IMR-90 (cell line): ENCODE results near the gene EPPIN. TPM values are rescaled to one million over a fixed set of nuclear protein-coding genes. Genes with fewer than 3 reads are reported as not detected.

Experiments
- ATAC-seq: fragments of 200-7000 bp; cut with Tn5 transposase; 2 replicates; pipeline ENCODE4 v1.9.1; 2020; ENCODE audit warnings: low read depth, mild to moderate bottlenecking, moderate library complexity
- BruUV-seq: library from RNA; stranded (reverse); fragments of 400-500 nt; replicated peaks from 2 replicates; lab custom pipeline; 2021; lab: Mats Ljungman, UMichigan
- CTCF ChIA-PET: fragments of 300-600 bp; formaldehyde crosslinking; extraction: SDS; loops from one replicate; lab custom pipeline; 2021; ENCODE audit warnings: antibody characterized with exemption; lab: Yijun Ruan, JAX
- POLR2A ChIA-PET: fragments of 300-600 bp; sonication (Branson Sonifier 250); formaldehyde crosslinking; loops from one replicate; lab custom pipeline; 2022; ENCODE audit warnings: antibody characterized with exemption; ENCODE audit not compliant: unreplicated experiment; lab: Charles Lee
- DNase-seq: peaks from one replicate; pipeline ENCODE4 v3.0.0; 2013
- H2AFZ ChIP-seq: replicated peaks from 2 replicates; pipeline ENCODE3; 2013; ENCODE audit warnings: low read length, mild to moderate bottlenecking; ENCODE audit not compliant: poor library complexity
- H2AK5ac ChIP-seq: 2 replicates; pipeline ENCODE4 v1.6.1; 2013; ENCODE audit warnings: low read depth, low read length, inconsistent platforms
- H2AK9ac ChIP-seq: replicated peaks from 2 replicates; pipeline ENCODE3; 2013; ENCODE audit warnings: mild to moderate bottlenecking, low read depth, low read length, moderate library complexity; ENCODE audit not compliant: poor library complexity
- H2BK120ac ChIP-seq: 2 replicates; pipeline ENCODE4 v1.6.1; 2013; ENCODE audit warnings: low read depth, low read length, inconsistent platforms
- H2BK15ac ChIP-seq: 3 replicates; pipeline ENCODE4 v1.6.1; 2013; ENCODE audit warnings: low read depth, low read length, inconsistent platforms
- H2BK20ac ChIP-seq: 2 replicates; pipeline ENCODE4 v1.6.1; 2013; ENCODE audit warnings: low read depth, mild to moderate bottlenecking, inconsistent platforms, low read length, moderate library complexity
- H2BK5ac ChIP-seq: 2 replicates; pipeline ENCODE4 v1.6.1; 2013; ENCODE audit warnings: mild to moderate bottlenecking, low read depth, low read length, inconsistent platforms; ENCODE audit not compliant: poor library complexity, severe bottlenecking
- H3K14ac ChIP-seq: replicated peaks from 2 replicates; pipeline ENCODE4 v1.6.1; 2013; ENCODE audit warnings: low read depth, low read length, inconsistent platforms
- H3K18ac ChIP-seq: 2 replicates; pipeline ENCODE4 v1.6.1; 2013; ENCODE audit warnings: low read depth, low read length, control low read depth
- H3K23ac ChIP-seq: 2 replicates; pipeline ENCODE4 v1.6.1; 2013; ENCODE audit warnings: low read depth, low read length, inconsistent platforms
- H3K27ac ChIP-seq: 2 replicates; pipeline ENCODE4 v1.5.1; 2013; ENCODE audit warnings: mild to moderate bottlenecking, control low read depth, low read length; ENCODE audit not compliant: insufficient read depth
- H3K27me3 ChIP-seq: 2 replicates; pipeline ENCODE4 v1.6.1; 2013; ENCODE audit warnings: low read length; ENCODE audit not compliant: control insufficient read depth, insufficient read depth
- H3K36me3 ChIP-seq: 2 replicates; pipeline ENCODE4 v1.6.1; 2013; ENCODE audit warnings: low read length, mixed read lengths; ENCODE audit not compliant: control insufficient read depth, insufficient read depth
- H3K4ac ChIP-seq: 2 replicates; pipeline ENCODE4 v1.6.1; 2013; ENCODE audit warnings: low read depth, low read length, inconsistent platforms
- H3K4me1 ChIP-seq: 2 replicates; pipeline ENCODE4 v1.6.1; 2013; ENCODE audit warnings: low read length, mixed read lengths; ENCODE audit not compliant: control insufficient read depth, insufficient read depth
- H3K4me2 ChIP-seq: 2 replicates; pipeline ENCODE4 v1.6.1; 2013; ENCODE audit warnings: low read depth, mild to moderate bottlenecking, control low read depth, low read length, moderate library complexity
- H3K4me3 ChIP-seq: 2 replicates; pipeline ENCODE4 v1.5.1; 2013; ENCODE audit warnings: low read depth, mild to moderate bottlenecking, control low read depth, low read length, moderate library complexity; ENCODE audit not compliant: insufficient read depth
- H3K56ac ChIP-seq: 2 replicates; pipeline ENCODE4 v1.6.1; 2013; ENCODE audit warnings: low read length, inconsistent platforms; ENCODE audit not compliant: insufficient read depth; ENCODE audit errors: extremely low read depth
- H3K79me1 ChIP-seq, 2 experiments: 2 replicates each; pipeline ENCODE4 v1.6.1; 2013; ENCODE audit warnings: low read length in 2 of 2, inconsistent platforms in 1 of 2, low read depth in 1 of 2
- H3K9ac ChIP-seq: 2 replicates; pipeline ENCODE4 v1.6.1; 2013; ENCODE audit warnings: low read depth, low read length, control low read depth
- H3K9me1 ChIP-seq: 2 replicates; pipeline ENCODE4 v1.6.1; 2013; ENCODE audit warnings: low read length, inconsistent platforms; ENCODE audit not compliant: insufficient read depth
- H3K9me3 ChIP-seq: 2 replicates; pipeline ENCODE4 v1.6.1; 2013; ENCODE audit warnings: low read length; ENCODE audit not compliant: control insufficient read depth, insufficient read depth
- H4K20me1 ChIP-seq: 2 replicates; pipeline ENCODE4 v1.6.1; 2013; ENCODE audit warnings: low read length, inconsistent platforms; ENCODE audit not compliant: insufficient read depth
- H4K5ac ChIP-seq: 2 replicates; pipeline ENCODE4 v1.6.1; 2013; ENCODE audit warnings: mild to moderate bottlenecking, low read depth, low read length, control low read depth
- H4K8ac ChIP-seq, 2 experiments: 2 replicates each; pipeline ENCODE4 v1.6.1; 2013; ENCODE audit warnings: low read depth in 2 of 2, low read length in 2 of 2, control low read depth in 1 of 2, inconsistent platforms in 1 of 2
- H4K91ac ChIP-seq: 2 replicates; pipeline ENCODE4 v1.6.1; 2013; ENCODE audit warnings: low read depth, low read length, inconsistent platforms; ENCODE audit not compliant: insufficient read depth
- BHLHE40 ChIP-seq: fragments of 150-350 bp; IDR thresholded peaks from 2 replicates; pipeline ENCODE4 v1.6.1; 2016; ENCODE audit warnings: mild to moderate bottlenecking, low read depth, low read length
- CEBPB ChIP-seq: IDR thresholded peaks from 2 replicates; pipeline ENCODE4 v1.6.1; 2012; ENCODE audit warnings: low read depth, low read length, improper control_type of control experiment
- CHD1 ChIP-seq: IDR thresholded peaks from 2 replicates; pipeline ENCODE4 v1.6.1; 2012; ENCODE audit warnings: low read depth, low read length, improper control_type of control experiment
- CTCF ChIP-seq: conservative IDR thresholded peaks from 2 replicates; pipeline ENCODE4 v1.5.1; 2012; ENCODE audit warnings: mild to moderate bottlenecking, low read depth, low read length, improper control_type of control experiment
- ELK1 ChIP-seq: fragments of 150-350 bp; IDR thresholded peaks from 2 replicates; pipeline ENCODE4 v1.6.1; 2016; ENCODE audit warnings: low read depth, mild to moderate bottlenecking, low read length, moderate library complexity, borderline replicate concordance
- FOS ChIP-seq: fragments of 150-350 bp; IDR thresholded peaks from 2 replicates; pipeline ENCODE4 v1.6.1; 2016; ENCODE audit warnings: low read depth, low read length
- MAFK ChIP-seq: IDR thresholded peaks from 2 replicates; pipeline ENCODE4 v1.6.1; 2012; ENCODE audit warnings: low read depth, low read length, improper control_type of control experiment
- MAZ ChIP-seq: IDR thresholded peaks from 2 replicates; pipeline ENCODE4 v1.6.1; 2012; ENCODE audit warnings: low read depth, mild to moderate bottlenecking, low read length, improper control_type of control experiment, moderate library complexity, borderline replicate concordance
- MXI1 ChIP-seq: IDR thresholded peaks from 2 replicates; pipeline ENCODE4 v1.6.1; 2012; ENCODE audit warnings: low read depth, mild to moderate bottlenecking, low read length, moderate library complexity, borderline replicate concordance
- NFE2L2 ChIP-seq: fragments of 150-350 bp; IDR thresholded peaks from 2 replicates; pipeline ENCODE4 v1.6.1; 2016; ENCODE audit warnings: low read depth, mild to moderate bottlenecking, low read length
- POLR2A ChIP-seq: IDR thresholded peaks from 2 replicates; pipeline ENCODE4 v1.6.1; 2012; ENCODE audit warnings: mild to moderate bottlenecking, low read depth, low read length
- RAD21 ChIP-seq: IDR thresholded peaks from 2 replicates; pipeline ENCODE4 v1.6.1; 2012; ENCODE audit warnings: low read length, improper control_type of control experiment
- RCOR1 ChIP-seq: IDR thresholded peaks from 2 replicates; pipeline ENCODE4 v1.6.1; 2012; ENCODE audit warnings: mild to moderate bottlenecking, low read length, improper control_type of control experiment; ENCODE audit not compliant: insufficient replicate concordance
- RFX5 ChIP-seq: IDR thresholded peaks from 2 replicates; pipeline ENCODE4 v1.8.0; 2012; ENCODE audit warnings: low read depth, mild to moderate bottlenecking, low read length, moderate library complexity
- SMC3 ChIP-seq: fragments of 150-350 bp; IDR thresholded peaks from 2 replicates; pipeline ENCODE4 v1.6.1; 2016; ENCODE audit warnings: low read depth, mild to moderate bottlenecking, antibody characterized with exemption, low read length, moderate library complexity
- USF2 ChIP-seq: fragments of 150-350 bp; IDR thresholded peaks from 2 replicates; pipeline ENCODE4 v1.6.1; 2017; ENCODE audit warnings: mild to moderate bottlenecking, antibody characterized with exemption, low read length, low read depth
- WGBS, 2 experiments: methylation state at CpG; one replicate each; pipeline versions ENCODE4 v1.1.5 to v1.1.7; 2013; ENCODE audit warnings: missing lambda C conversion rate in 2 of 2; ENCODE audit not compliant: insufficient read length in 1 of 2; ENCODE audit errors: extremely low coverage in 2 of 2; 5-methylcytosine and 5-hydroxymethylcytosine counted together
- dilution Hi-C: fragments of 300-500 bp; cut with HindIII; formaldehyde crosslinking; loops from one replicate; pipeline ENCODE4 v1.14.3; 2018; ENCODE audit warnings: low sequenced_read_pairs; ENCODE audit not compliant: unreplicated experiment
- in situ Hi-C: fragments of 300-500 bp; cut with MboI; formaldehyde crosslinking; loops from 3 replicates; pipeline ENCODE4 v1.14.3; 2019; ENCODE audit warnings: low sequenced_read_pairs, inconsistent platforms, mixed read lengths
- intact Hi-C: fragments of 100-400 bp; cut with micrococcal nuclease; formaldehyde crosslinking; loops from 2 replicates; pipeline ENCODE4 v1.10.0; 2022
- polyA plus RNA-seq, 3 experiments: library from polyadenylated mRNA; depleted of rRNA; stranded (reverse); fragments of >200 nt; gene quantifications; 2 replicates each; pipeline ENCODE4 v1.2.3, GENCODE V29; 2012; ENCODE audit warnings: low replicate concordance in 1 of 3
- total RNA-seq: library from RNA; depleted of rRNA; stranded (reverse); fragments of >200 nt; gene quantifications from 2 replicates; pipeline ENCODE4 v1.2.3, GENCODE V29; 2012

The EPPIN gene
- total and polyA plus RNA-seq, 2 of the 4 experiments (the other 2 are of a cell fraction) = not detected

GRCh38 chr20:45539382-45539781 is 7.8 kb downstream of the EPPIN start, which contains the start of gene WFDC6:
Gene WFDC6, minus strand, starts transcription at chr20:45539482. Its CDS starts 75 bp downstream, at chr20:45539407.
- Histone ChIP-seq H3K18ac (no peak within 1 kb of the TSS), H2AK5ac (no peak within 1 kb of the TSS), H3K4ac (no peak within 1 kb of the TSS), H3K9me3 (no peaks in the 10 kb centered on the region), H4K20me1 (no peaks in the 10 kb centered on the region), H3K27ac (no peak within 1 kb of the TSS), H2BK120ac (no peak within 1 kb of the TSS), H2BK5ac (no peak within 1 kb of the TSS), H3K14ac (no peak within 1 kb of the TSS), H3K56ac (no peak within 1 kb of the TSS), H4K8ac (no peak within 1 kb of the TSS), H3K79me1 (no peaks in the 10 kb centered on the region), H2BK20ac (no peak within 1 kb of the TSS), H3K9ac (no peak within 1 kb of the TSS), H4K5ac (no peak within 1 kb of the TSS), H3K4me3 (no peak within 1 kb of the TSS), H3K4me1 (no peaks in the 10 kb centered on the region), H3K9me1 (no peaks in the 10 kb centered on the region), H4K91ac (no peak within 1 kb of the TSS), H2AFZ (no peak within 1 kb of the TSS), H3K4me2 (no peak within 1 kb of the TSS), H3K23ac (no peak within 1 kb of the TSS), H2BK15ac (no peak within 1 kb of the TSS), H3K27me3 (no peaks in the 10 kb centered on the region; the same call in 1 of the 2 replicates), H3K36me3 (no peaks in the 10 kb centered on the region), H2AK9ac (no peak within 1 kb of the TSS)
- intact Hi-C loops = no loop called here
- TF ChIP-seq CEBPB (no peak), RCOR1 (no peak), USF2 (no peak), CTCF (no peak), MXI1 (no peak), SMC3 (no peak), POLR2A (no peak), RFX5 (no peak), FOS (no peak), BHLHE40 (no peak), MAZ (no peak), RAD21 (no peak), MAFK (no peak), NFE2L2 (no peak), CHD1 (no peak), ELK1 (no peak)
- WGBS, 2 experiments = 70% methylated on average over 2 of the region's 2 CpGs; no CpG with 5 or more reads in 1 of the 2 experiments
- DNase-seq = no peak
- dilution Hi-C loops = no loop called here
- in situ Hi-C loops = loop anchor here (25.0 kb wide), 1 partner anchor 223 kb away; no protein-coding TSS in a partner anchor
- POLR2A ChIA-PET = no interaction called here
- CTCF ChIA-PET = no interaction called here
- BruUV-seq = no TSS peak
- no peak for ATAC-seq
